Sigmoid colon (tissue), 4 donors: ENCODE data around the gene CDC37L1.

ENCODE experiments used
- CTCF ChIP-seq, 4 experiments: fragments of 450-650 bp in 3 of 4; fragments of 200-600 bp in 1 of 4; IDR thresholded peaks; one replicate each; pipeline ENCODE4 v1.5.1; 2016 to 2019; ENCODE audit warnings: antibody characterized with exemption in 4 of 4, mild to moderate bottlenecking in 3 of 4, moderate library complexity in 2 of 4
- POLR2A ChIP-seq, 2 donors: fragments of 450-650 bp; IDR thresholded peaks; one replicate each; pipeline ENCODE4 v1.6.1; 2016; ENCODE audit warnings: antibody characterized with exemption in 2 of 2, mild to moderate bottlenecking in 2 of 2, moderate library complexity in 2 of 2
- POLR2AphosphoS5 ChIP-seq, 4 donors: sonication (generic); formaldehyde crosslinking; IDR thresholded peaks; one replicate each; pipeline ENCODE4 v1.6.1; 2017; ENCODE audit warnings: antibody characterized with exemption in 4 of 4

GRCh38 chr9:4732890-4733289, 53.5 kb downstream of the CDC37L1 start:
- TF ChIP-seq POLR2A (IDR thresholded peaks at IDR 0.05) (no peak), CTCF (IDR thresholded peaks at IDR 0.05) (no peak), POLR2AphosphoS5 (IDR thresholded peaks at IDR 0.05) (no peak)
